Stimulated activated naive CD8-positive, alpha-beta T cell treated with anti-CD3 and anti-CD28 coated beads, Interleukin-15, amount 100 ng/mL, for 72 hours (primary cell): ENCODE results near the gene CCDC177.
A peak's percentile ranks its signal among the peaks of the same experiment; 100 is the strongest.

Experiments
- ATAC-seq: fragments of 150-1000 bp; cut with Tn5 transposase; 2 replicates; pipeline ENCODE4 v1.10.0; 2021; ENCODE audit warnings: mild to moderate bottlenecking, moderate library complexity
- DNase-seq, 2 donors: peaks; one replicate each; pipeline ENCODE4 v3.0.0; 2021 to 2022
- H3K27ac Mint-ChIP-seq, 2 donors: one replicate each; pipeline ENCODE4 v1.8.0; 2022; ENCODE audit warnings: mild to moderate bottlenecking in 2 of 2, mixed read lengths in 2 of 2, moderate library complexity in 2 of 2
- H3K27me3 Mint-ChIP-seq: one replicate; pipeline ENCODE4 v1.8.0; 2022; ENCODE audit warnings: mixed read lengths
- H3K4me1 Mint-ChIP-seq: one replicate; pipeline ENCODE4 v1.8.0; 2022; ENCODE audit warnings: mild to moderate bottlenecking, mixed read lengths
- H3K4me3 Mint-ChIP-seq, 2 donors: one replicate each; pipeline ENCODE4 v1.8.0; 2022; ENCODE audit warnings: mild to moderate bottlenecking in 2 of 2, mixed read lengths in 2 of 2, moderate library complexity in 1 of 2
- H3K9me3 Mint-ChIP-seq, 2 donors: one replicate each; pipeline ENCODE4 v1.8.0; 2022; ENCODE audit warnings: mixed read lengths in 2 of 2

CCDC177 gene

DNA sequence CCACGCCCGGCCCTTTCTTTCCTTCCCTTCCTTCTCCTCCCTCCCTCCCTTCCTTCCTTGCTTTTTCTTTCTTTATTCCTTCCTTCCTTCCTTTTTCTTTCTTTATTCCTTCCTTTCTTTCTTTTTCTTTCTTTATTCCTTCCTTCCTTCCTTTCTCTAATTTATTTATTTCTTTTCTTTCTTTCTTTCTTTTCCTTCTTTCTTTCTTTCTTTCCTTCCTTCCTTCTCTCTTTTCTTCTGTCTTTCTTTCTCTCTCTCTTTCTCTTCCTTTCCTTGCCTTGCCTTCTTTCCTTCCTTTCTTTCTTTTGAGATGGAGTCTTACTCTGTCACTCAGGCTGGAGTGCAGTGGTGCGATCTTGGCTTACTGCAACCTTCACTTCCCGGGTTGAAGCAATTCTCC, 15.9 kb downstream of the CCDC177 start:
- H3K4me3 Mint-ChIP-seq, result no peak overlapping the region
- no peaks in the 10 kb centered on the region for H3K4me1 Mint-ChIP-seq
- H3K9me3 Mint-ChIP-seq, result no peaks in the 10 kb centered on the region
- DNase-seq, result no peak
- no peak overlapping the region for H3K27ac Mint-ChIP-seq
- H3K27me3 Mint-ChIP-seq, result peaks cover 40% of the 10 kb centered on the region
- ATAC-seq, result no peak

DNA sequence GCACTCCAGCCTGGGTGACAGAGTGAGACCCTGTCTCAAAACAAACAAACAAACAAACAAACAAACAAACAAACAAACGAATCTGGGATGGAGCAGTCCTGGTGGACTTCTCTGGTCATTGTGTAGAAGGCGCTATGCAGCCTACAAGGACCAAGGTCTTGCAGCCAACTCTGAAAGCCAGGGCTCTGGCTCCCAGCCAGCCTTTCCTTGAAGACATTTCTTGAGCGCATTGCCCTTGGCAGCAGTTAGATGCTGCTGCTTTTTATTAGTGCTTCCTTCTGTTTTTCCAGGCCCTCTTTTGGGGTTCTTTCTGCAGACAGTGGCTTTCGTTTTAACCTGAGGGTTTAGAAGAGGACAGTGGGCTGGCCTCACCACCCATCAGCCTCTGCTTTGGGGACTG, 20.2 kb downstream of the CCDC177 start:
- Mint-ChIP-seq H3K4me3 (no peak overlapping the region), H3K9me3 (no peaks in the 10 kb centered on the region), H3K4me1 (no peaks in the 10 kb centered on the region), H3K27ac (no peak overlapping the region), H3K27me3 (peaks cover 50% of the 10 kb centered on the region)
- DNase-seq (no peak), ATAC-seq (no peak)

DNA sequence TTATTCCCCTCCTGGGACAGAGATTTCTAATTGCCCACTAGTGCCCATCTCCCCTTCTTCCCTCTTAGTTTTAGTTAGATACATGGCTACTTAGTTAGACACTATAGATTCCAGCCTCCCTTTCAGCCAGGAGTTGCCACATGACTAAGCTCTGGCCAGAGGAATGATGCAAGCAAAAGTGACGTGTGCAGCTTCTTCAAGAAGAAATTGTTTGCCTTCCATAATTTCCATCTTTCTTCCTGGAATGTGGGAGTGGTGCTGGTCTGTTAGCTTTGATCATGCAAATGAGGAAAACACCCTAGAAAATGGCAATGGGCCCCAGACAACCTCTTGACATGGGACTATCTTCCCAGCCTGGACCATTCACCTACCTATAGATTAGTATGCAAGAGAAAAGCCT, 21.4 kb downstream of the CCDC177 start:
- no peak for DNase-seq
- Mint-ChIP-seq H3K27ac (no peak overlapping the region), H3K9me3 (no peaks in the 10 kb centered on the region), H3K27me3 (peaks cover 40% of the 10 kb centered on the region), H3K4me3 (no peak overlapping the region), H3K4me1 (peaks cover 1% of the 10 kb centered on the region)
- no peak for ATAC-seq

DNA sequence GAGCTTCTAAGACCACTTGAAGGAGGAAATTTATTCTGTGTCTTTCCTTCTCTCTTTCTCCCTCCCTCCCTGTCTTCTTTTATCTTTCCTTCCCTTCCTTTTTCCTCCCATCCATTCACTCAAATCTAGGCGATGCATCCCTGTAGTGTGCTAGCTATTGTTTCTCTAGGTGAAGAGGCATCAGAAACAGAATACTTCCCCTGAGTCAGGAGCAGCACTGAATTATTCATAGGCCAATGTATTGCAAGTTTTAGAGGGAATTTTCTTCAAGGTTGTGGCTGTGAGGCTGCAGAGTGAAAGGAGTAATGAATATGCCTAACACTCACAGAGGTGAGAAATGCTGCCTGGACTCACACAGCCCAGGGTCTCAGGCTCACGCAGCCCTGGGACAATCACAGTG, 23.2 kb downstream of the CCDC177 start:
- no peak overlapping the region for H3K4me3 Mint-ChIP-seq
- H3K27me3 Mint-ChIP-seq, result peaks cover 52% of the 10 kb centered on the region
- H3K27ac Mint-ChIP-seq, result no peak overlapping the region
- H3K9me3 Mint-ChIP-seq, result no peaks in the 10 kb centered on the region
- H3K4me1 Mint-ChIP-seq, result peaks cover 8% of the 10 kb centered on the region
- no peak for DNase-seq
- no peak for ATAC-seq

DNA sequence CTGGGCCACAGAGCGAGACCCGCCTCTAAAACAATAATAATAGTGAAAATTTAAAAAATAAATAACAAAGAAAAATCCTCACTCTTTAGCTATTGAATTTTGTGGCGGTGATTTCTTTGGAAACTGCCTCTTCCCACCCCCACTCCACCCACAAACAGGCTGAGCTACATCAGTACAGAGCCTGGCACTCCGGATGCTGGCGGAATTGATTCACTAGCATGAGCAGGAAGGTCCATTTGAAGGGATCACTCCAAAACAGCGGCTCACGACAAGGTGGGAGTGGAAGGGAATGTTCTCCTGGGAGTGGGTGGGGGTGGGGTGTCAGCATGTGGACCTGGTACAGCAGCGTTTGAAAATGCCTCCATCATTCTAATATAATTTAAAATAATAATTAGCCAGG, 26.1 kb downstream of the CCDC177 start:
- H3K4me3 Mint-ChIP-seq, result no peak overlapping the region
- no peaks in the 10 kb centered on the region for H3K9me3 Mint-ChIP-seq
- ATAC-seq, result no peak

DNA sequence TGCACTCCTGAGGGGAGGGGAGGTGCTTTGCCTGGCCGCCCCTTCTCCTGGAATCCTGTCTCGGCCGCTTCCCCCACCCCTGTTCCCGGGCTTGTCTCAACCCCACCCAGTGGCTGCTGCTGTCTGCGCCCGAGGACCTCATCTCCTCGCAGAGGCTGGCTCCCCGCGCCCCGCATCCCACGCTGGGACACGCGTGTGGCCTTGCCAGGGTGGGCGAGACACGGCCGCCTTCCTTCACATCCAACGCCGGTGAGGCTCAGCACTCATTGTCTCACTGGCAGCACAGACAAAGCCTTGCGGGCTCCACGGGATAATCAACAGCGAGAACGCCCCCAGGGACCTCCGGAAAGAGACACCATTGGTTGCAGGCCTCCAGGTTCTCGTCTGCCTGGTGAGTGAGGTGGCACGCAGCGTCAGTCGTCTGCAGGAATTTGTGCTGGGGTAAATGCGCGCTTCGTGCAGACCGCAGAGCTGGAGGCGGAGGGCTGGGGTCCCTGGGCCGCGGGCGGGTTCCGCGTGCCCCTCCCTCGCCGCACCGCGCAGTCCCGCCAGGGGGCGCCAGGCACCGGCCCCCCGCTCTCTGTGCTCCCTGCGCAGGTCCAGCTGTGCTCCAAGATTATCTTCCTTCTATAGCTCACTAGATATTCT, 26.8 kb downstream of the CCDC177 start:
- DNase-seq (peak; percentile 24 to 33), ATAC-seq (peak; percentile 41)
- Mint-ChIP-seq H3K9me3 (no peaks in the 10 kb centered on the region), H3K27ac (no peak overlapping the region), H3K4me1 (peaks cover 26% of the 10 kb centered on the region), H3K27me3 (peaks cover 69% of the 10 kb centered on the region), H3K4me3 (peak overlapping the region in 1 of 2 donors; percentile 7)

More for the DNA sequence above, 26.1 kb downstream of the CCDC177 start:
- Mint-ChIP-seq H3K27ac (no peak overlapping the region), H3K4me1 (peaks cover 19% of the 10 kb centered on the region), H3K27me3 (peaks cover 69% of the 10 kb centered on the region)
- DNase-seq, result no peak

DNA sequence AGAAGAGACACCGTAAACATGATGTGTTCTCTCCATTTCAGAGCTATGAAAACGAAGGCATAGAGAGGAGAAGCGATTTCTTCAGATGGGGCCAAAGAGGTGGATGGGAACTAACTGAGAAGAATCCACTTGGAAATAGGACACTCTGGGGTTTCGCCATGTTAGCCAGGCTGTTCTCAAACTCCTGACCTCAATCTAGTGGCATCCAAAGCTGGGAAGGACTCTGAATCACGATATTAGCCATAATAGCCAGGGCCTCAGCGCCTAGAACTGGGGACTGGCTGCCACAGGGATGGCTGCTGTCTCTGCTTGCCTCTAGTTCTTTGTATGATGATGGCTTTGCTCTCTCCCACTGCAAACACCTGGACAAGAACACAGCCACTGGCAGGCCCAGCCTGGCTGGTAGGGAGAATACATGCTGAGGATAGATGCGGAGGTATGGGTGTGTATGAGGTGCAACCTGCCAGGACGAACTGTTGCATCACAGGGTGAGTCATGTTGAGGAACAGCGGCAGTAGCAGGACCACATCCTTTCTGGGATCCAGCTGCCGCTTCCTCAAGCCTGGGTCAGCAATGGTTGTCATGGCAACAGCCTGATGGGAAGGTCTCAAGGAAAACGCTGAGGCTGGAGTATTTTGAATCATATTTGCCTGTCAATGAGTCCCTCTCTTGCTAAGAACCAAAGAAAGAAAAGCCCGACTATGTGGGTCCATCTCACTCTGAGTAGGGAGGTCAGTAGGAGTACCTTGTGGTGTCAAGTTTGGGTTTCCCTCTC, 31.1 kb downstream of the CCDC177 start:
- H3K27ac Mint-ChIP-seq, result peak overlapping the region; percentile 33 to 64
- peak; percentile 30 to 72 for DNase-seq
- peak; percentile 95 for ATAC-seq
- peaks cover 67% of the 10 kb centered on the region for H3K27me3 Mint-ChIP-seq
- peak overlapping the region in 1 of 2 donors; percentile 44 for H3K4me3 Mint-ChIP-seq
- H3K4me1 Mint-ChIP-seq, result peaks cover 26% of the 10 kb centered on the region
- H3K9me3 Mint-ChIP-seq, result no peaks in the 10 kb centered on the region

DNA sequence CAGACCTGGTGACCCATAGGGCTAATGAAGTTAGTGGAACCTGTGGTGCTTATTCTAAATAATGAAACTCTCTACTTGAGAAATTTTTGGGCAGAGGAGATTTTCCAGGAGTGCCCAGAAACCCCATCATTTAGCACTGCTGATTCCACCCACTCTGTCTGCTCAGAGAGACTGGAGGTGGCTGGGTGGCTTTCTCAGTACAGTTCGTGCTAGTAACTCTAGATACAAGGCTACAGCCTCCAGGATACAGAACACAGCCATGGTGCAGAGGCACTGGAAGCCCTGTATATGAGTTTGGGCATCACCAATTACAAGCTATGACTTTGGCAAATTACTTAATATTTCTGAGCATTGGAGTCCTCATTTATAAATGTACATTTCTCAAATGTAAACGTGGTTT, 32.4 kb downstream of the CCDC177 start:
- DNase-seq (no peak), ATAC-seq (no peak)
- Mint-ChIP-seq H3K4me3 (no peak overlapping the region), H3K27ac (peak overlapping the region in 1 of 2 donors; percentile 83), H3K9me3 (no peaks in the 10 kb centered on the region), H3K27me3 (peaks cover 68% of the 10 kb centered on the region), H3K4me1 (peaks cover 17% of the 10 kb centered on the region)

DNA sequence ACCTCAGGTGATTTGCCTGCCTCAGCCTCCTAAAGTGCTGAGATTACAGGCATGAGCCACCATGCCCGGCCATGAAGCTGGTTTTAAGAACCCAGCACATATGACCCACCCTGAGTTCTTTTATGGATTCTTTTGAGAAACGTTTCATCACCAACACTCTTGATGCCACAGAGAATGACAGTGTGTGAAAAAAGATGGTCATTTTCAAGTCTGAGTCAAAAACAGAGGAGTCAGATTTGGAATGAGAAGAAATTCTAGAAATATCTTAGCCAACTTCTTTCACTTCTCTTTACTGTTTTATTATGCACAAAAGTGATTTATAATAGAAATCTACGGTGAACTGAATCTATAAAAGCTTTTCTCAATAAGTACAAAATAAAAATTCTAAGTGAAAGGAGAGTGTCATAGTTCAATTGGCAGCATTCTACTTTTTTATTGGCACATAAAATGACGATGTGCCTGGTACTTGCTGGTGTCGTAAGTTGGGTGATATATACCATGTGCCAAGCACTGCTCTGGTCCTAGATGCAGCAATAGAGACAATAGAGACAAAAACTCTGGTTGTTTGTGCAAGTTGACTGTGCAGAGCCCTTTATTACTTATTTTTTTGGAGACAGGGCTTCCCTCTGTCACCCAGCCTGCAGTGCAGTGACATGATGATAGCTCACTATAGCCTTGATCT, 33.9 kb downstream of the CCDC177 start:
- no peak for DNase-seq
- H3K4me3 Mint-ChIP-seq, result no peak overlapping the region
- no peak for ATAC-seq
- no peaks in the 10 kb centered on the region for H3K9me3 Mint-ChIP-seq
- peaks cover 64% of the 10 kb centered on the region for H3K27me3 Mint-ChIP-seq
- H3K4me1 Mint-ChIP-seq, result peaks cover 17% of the 10 kb centered on the region
- H3K27ac Mint-ChIP-seq, result no peak overlapping the region

DNA sequence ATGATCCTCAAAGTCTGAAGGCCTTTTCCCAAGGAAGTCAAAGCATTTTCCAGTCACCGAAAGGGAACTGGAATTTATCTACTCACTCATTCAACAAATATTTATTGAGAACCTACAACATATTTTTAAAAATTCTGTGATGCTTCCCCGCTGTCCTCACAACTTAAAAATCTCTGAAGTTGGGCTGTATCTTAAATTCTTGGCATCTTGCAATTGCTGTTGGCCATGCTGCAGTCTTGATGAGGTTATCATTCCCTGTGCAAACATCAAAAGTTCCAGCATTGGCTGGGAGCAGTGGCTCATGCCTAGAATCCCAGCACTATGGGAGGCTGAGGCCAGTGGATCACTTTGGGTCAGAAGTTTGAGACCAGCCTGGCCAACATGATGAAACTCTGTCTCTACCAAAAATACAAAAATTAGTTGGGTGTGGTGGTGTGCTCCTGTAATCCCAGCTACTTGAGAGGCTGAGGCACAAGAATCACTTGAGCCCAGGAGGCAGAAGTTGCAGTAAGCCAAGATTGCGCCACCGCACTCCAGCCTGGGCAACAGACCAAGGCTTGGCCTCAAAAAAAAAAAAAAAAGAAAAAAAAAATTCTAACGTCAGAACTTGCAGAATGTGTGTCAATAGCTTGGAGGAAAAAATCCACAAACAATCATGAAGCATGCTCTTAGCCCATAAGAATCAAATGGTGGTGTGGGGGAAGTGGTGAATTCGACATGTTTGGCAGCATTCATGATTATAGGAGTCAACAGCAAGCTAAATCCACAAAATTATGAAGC, 34.9 kb downstream of the CCDC177 start:
- ATAC-seq (no peak), DNase-seq (no peak)
- Mint-ChIP-seq H3K4me3 (no peak overlapping the region), H3K9me3 (no peaks in the 10 kb centered on the region), H3K27me3 (peaks cover 70% of the 10 kb centered on the region), H3K4me1 (peaks cover 17% of the 10 kb centered on the region), H3K27ac (no peak overlapping the region)

DNA sequence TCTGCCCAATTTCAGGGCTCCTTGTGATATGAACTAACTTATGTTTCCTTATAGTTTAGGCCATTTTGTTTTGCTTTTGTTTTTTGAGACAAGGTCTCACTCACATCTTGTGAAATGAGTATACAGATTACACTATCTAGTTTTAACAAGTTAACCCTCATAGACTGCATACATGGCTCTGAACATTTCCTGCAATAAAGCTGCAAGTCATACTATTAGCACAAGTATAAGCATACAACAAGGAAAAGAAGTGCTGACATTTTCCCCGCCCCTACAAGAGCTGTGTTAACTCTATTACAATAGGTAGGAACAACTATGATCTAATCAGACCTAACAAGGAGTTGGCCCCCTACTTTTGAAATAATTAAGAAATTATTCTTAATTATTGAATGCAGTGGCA, 35.9 kb downstream of the CCDC177 start:
- H3K4me3 Mint-ChIP-seq, result no peak overlapping the region
- no peak for ATAC-seq
- H3K27ac Mint-ChIP-seq, result no peak overlapping the region
- H3K4me1 Mint-ChIP-seq, result peaks cover 9% of the 10 kb centered on the region
- H3K27me3 Mint-ChIP-seq, result peaks cover 64% of the 10 kb centered on the region
- no peak for DNase-seq
- no peaks in the 10 kb centered on the region for H3K9me3 Mint-ChIP-seq

DNA sequence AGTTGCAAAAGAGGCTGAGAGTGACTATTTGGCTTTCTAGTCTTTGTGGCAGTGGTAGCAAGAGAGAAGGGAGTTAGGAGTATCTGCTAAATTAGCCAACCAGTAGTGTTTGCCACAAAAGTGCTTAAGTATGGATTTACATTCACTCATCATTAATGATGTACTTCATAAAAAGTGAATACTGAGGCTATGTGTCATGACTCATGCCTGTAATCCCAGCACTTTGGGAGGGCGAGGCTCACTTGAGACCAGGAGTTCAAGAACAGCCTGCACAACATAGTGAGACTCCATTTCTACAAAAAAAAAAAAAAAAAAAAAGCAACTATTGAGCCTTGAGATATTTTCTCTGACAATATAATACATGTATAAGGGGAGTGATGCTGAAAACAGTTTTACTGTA, 36.8 kb downstream of the CCDC177 start:
- Mint-ChIP-seq H3K27me3 (peaks cover 64% of the 10 kb centered on the region), H3K9me3 (no peaks in the 10 kb centered on the region), H3K4me3 (no peak overlapping the region), H3K27ac (no peak overlapping the region), H3K4me1 (peaks cover under 1% of the 10 kb centered on the region)
- no peak for DNase-seq
- ATAC-seq, result no peak

DNA sequence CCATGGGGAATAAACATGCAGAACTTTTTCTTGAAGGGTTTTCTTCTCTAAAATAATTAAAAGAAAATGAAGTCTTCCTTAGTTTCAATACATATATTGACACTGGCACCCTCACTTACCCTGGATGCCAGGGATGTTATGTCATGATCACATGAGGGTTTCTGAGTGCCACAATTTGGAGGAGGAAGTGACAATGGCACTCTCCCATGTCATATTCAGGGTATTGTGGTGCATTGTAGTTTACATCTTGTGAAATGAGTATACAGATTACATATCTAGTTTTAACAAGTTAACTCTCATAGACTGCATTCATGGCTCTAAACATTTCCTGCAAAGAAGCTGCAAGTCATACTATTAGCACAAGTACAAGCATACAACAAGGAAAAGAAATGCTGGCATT, 37.7 kb downstream of the CCDC177 start:
- no peak for DNase-seq
- Mint-ChIP-seq H3K4me1 (no peaks in the 10 kb centered on the region), H3K4me3 (no peak overlapping the region), H3K27ac (no peak overlapping the region), H3K27me3 (peaks cover 60% of the 10 kb centered on the region), H3K9me3 (no peaks in the 10 kb centered on the region)
- ATAC-seq, result no peak

DNA sequence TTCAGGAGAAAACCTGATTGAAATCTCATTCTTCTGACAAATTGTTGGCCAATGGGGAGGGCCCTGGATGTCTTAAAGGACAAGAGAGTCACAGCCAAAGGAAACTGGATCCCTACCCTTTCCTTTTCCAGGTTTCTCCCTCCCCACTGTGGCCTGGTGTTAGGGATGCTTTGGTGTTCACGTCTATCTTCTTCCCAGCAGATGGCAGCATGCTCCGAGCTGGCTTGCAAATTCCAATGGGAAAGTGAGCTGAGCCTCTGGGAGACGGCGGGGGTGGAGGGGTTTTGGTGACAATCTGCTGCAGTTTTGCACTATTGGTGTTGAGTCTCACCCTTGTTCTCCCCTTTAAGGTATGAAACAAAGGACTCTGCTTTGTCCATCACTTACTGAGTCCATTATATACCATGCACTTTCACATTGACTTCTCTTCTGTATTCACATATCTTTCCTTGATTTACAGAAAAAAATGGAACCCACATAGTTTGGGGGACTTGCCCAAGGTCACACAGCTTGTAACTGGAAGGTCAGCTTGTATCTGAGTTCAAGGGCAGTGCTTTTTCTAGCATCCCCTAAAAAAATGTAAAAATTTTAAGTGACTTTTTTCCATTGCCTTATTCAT, 39.3 kb downstream of the CCDC177 start:
- Mint-ChIP-seq H3K4me1 (no peaks in the 10 kb centered on the region), H3K4me3 (no peak overlapping the region), H3K27ac (no peak overlapping the region), H3K27me3 (peaks cover 65% of the 10 kb centered on the region), H3K9me3 (no peaks in the 10 kb centered on the region)
- DNase-seq, result no peak
- no peak for ATAC-seq
